ENCODE results near the gene ARL5C.

The ARL5C gene

DNA sequence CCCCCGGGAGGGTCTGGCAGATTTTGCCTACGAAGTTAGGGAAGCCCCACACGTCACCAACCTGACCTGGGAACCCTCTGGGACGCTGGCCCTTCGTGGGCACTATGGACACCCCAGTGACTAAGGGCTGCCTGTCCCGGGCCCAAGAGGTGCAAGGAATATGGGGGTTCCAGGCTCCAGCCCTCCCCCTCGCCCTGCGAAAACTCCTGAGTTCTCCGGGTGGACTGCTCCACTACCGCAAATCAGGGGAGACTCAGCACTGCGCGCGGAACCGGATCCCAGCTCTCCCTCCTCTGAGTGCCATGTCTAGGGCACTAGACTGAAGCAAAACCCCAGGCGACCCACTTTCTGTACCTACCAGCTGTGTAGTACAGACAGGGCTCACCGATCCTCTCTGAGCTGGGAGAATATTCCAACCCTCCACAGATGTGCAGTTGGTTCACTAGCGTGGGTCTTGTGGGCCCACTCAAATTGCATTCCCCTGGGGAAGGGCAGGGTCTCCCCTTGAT, at the start of gene ARL5C:
TSS of gene ARL5C (minus strand) at position 321 of the 509 bp plus-strand sequence. CDS start 401 bp downstream, outside the sequence.
- no peak for DNase-seq (ENCODE audit: low read depth, low spot score)
- H3K4me1 ChIP-seq (ENCODE audit: control insufficient read depth, insufficient read depth, low read length) = no peaks in the 10 kb centered on the region
- H3K27me3 ChIP-seq (ENCODE audit: control insufficient read depth, insufficient read depth, low read length) = peaks cover 17% of the 10 kb centered on the region
- WGBS (ENCODE audit: insufficient coverage, insufficient read length) = no CpG with 5 or more reads among the region's 17 CpGs
- no peaks in the 10 kb centered on the region for H3K9me3 ChIP-seq (ENCODE audit: control insufficient read depth, insufficient read depth, low read length)
- peak within 1 kb of the TSS; percentile 66 for H3K4me3 ChIP-seq (ENCODE audit: low read length)
- no peak within 1 kb of the TSS for H3K27ac ChIP-seq (ENCODE audit: low read length)
- H3K36me3 ChIP-seq (ENCODE audit: control insufficient read depth, insufficient read depth, low read length) = no peaks in the 10 kb centered on the region

DNA sequence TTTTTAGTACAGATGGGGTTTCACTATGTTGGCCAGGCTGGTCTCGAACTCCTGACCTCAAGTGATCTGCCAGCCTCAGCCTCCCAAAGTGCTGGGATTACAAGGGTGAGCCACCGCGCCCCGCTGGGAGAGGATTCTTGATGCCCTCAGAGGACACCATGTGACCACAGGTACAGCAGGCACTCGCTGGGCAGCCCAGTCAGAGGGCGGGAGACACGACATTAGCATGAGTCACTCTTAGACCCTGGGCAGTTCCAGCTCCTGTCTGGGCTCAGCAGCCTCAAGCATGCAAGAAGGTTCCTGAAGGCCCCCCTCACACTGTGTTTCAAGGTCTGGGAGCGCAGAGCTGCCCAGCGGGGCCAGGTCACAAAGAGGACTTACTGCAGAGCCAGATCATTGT, 47.9 kb upstream of the ARL5C start:
- Histone ChIP-seq H3K4me1 (ENCODE audit: control insufficient read depth, insufficient read depth, low read length) (peaks cover 3% of the 10 kb centered on the region), H3K9me3 (ENCODE audit: control insufficient read depth, insufficient read depth, low read length) (no peaks in the 10 kb centered on the region), H3K4me3 (ENCODE audit: low read length) (no peak overlapping the region), H3K27me3 (ENCODE audit: control insufficient read depth, insufficient read depth, low read length) (no peaks in the 10 kb centered on the region), H3K36me3 (ENCODE audit: control insufficient read depth, insufficient read depth, low read length) (no peaks in the 10 kb centered on the region; the same call in 1 of the 2 replicates), H3K27ac (ENCODE audit: low read length) (no peak overlapping the region)
- DNase-seq (ENCODE audit: low read depth, low spot score) = no peak
- WGBS (ENCODE audit: insufficient coverage, insufficient read length) = no CpG with 5 or more reads among the region's 9 CpGs

DNA sequence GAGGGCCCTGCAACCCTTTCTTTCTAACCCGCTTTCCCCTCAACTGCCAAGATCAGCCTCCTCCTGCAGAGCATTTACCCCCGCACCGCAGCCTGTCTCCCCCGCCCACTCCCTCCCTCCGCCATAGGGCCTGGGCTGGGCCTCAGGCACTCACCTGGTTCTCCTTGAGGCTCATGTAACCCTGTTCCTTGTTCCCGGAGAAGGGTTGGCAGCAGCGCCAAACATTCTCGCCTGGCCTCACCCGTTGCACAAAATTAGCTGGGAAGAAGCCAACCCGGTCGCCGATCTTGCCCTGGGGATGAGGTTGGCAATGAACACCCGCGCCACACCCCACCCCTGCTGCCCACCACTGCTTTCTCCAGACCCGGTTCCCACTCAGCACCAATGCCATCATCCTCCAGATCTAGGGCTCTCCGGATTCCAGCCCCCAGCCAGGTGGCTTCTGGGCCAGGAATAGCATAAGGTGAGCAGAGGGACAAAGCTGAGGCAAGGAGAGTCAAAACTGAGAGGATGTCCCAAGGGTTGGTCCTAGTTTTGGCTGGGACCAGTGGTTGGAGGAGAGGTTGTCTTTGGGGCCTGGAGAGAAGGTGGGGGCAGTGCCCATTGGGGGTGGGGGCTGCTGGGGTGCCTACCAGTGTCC, 47.0 kb upstream of the ARL5C start:
- H3K4me3 ChIP-seq (ENCODE audit: low read length) = no peak overlapping the region
- H3K27me3 ChIP-seq (ENCODE audit: control insufficient read depth, insufficient read depth, low read length) = no peaks in the 10 kb centered on the region
- no peak for DNase-seq (ENCODE audit: low read depth, low spot score)
- no peaks in the 10 kb centered on the region for H3K9me3 ChIP-seq (ENCODE audit: control insufficient read depth, insufficient read depth, low read length)
- no CpG with 5 or more reads among the region's 16 CpGs for WGBS (ENCODE audit: insufficient coverage, insufficient read length)
- H3K27ac ChIP-seq (ENCODE audit: low read length) = no peak overlapping the region
- no peaks in the 10 kb centered on the region; the same call in 1 of the 2 replicates for H3K36me3 ChIP-seq (ENCODE audit: control insufficient read depth, insufficient read depth, low read length)
- H3K4me1 ChIP-seq (ENCODE audit: control insufficient read depth, insufficient read depth, low read length) = peaks cover 7% of the 10 kb centered on the region

GRCh38 chr17:39212195-39212810, 46.3 kb upstream of the ARL5C start:
- Histone ChIP-seq H3K27me3 (ENCODE audit: control insufficient read depth, insufficient read depth, low read length) (no peaks in the 10 kb centered on the region), H3K4me3 (ENCODE audit: low read length) (no peak overlapping the region), H3K27ac (ENCODE audit: low read length) (no peak overlapping the region), H3K36me3 (ENCODE audit: control insufficient read depth, insufficient read depth, low read length) (no peaks in the 10 kb centered on the region; the same call in 1 of the 2 replicates), H3K4me1 (ENCODE audit: control insufficient read depth, insufficient read depth, low read length) (peaks cover 5% of the 10 kb centered on the region), H3K9me3 (ENCODE audit: control insufficient read depth, insufficient read depth, low read length) (no peaks in the 10 kb centered on the region)
- no peak for DNase-seq (ENCODE audit: low read depth, low spot score)
- no CpG with 5 or more reads among the region's 11 CpGs for WGBS (ENCODE audit: insufficient coverage, insufficient read length)

DNA sequence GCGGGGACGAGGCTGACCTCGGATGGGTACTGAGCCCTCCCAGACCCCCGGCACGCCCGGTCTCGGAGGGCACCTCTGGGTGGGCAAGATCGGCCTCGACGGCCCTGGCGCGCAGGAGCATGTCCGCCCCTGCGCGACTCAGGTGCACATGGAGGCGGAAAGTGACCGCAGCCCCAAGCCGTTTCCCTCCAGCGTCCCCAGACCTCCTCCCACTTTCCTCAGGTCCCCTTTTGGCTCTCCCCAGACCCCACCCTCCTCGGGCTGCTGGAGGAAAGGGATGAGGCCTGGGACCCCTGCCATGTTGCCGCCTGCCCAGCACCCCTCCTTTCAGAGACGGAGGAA, 44.1 kb upstream of the ARL5C start:
- no peak for DNase-seq (ENCODE audit: low read depth, low spot score)
- WGBS (ENCODE audit: insufficient coverage, insufficient read length) = no CpG with 5 or more reads among the region's 22 CpGs
- Histone ChIP-seq H3K4me3 (ENCODE audit: low read length) (peak overlapping the region; percentile 40; the same call in 1 of the 2 replicates), H3K27ac (ENCODE audit: low read length) (no peak overlapping the region), H3K9me3 (ENCODE audit: control insufficient read depth, insufficient read depth, low read length) (no peaks in the 10 kb centered on the region), H3K27me3 (ENCODE audit: control insufficient read depth, insufficient read depth, low read length) (no peaks in the 10 kb centered on the region), H3K4me1 (ENCODE audit: control insufficient read depth, insufficient read depth, low read length) (peaks cover 6% of the 10 kb centered on the region), H3K36me3 (ENCODE audit: control insufficient read depth, insufficient read depth, low read length) (peaks cover under 1% of the 10 kb centered on the region; the same call in 1 of the 2 replicates)

DNA sequence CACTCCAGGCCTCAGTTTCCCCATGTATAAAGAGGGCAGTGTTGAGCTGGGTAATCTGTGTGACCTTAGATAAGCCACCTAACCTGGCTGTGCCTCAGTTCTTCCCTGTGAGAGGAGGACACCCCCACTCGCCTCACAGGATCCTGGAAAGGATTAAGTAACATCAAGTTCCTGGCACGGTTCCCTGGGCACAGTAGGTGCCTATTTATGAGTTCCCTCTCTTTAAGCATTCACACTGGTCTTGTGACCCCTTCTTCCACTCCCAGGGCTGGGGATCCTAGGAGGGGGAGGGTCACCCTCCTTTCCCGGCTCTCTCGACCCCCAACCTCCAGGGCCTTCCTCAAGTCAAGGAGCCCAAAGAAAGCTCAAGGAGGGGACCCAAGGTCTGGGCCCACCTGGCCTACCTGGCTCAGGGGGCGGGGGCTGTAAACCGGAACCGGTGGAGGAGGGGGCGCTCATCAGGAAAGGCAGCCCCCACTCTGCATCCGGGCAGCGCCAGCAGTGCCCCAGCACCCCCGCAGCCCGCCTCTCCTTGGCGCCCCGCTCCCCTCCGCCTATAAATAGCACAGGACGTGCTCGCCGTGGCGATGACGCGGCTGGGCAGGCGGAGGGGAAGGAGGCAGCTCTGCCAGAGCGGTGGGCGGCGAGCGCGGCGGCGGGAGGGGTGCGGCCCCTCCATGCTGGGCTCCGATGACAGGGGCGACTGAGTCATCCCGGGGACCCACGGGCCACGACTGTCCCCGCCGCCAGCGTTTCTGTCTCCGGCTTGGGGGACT, 43.5 kb upstream of the ARL5C start:
- Histone ChIP-seq H3K36me3 (ENCODE audit: control insufficient read depth, insufficient read depth, low read length) (peaks cover 6% of the 10 kb centered on the region; the same call in 1 of the 2 replicates), H3K27me3 (ENCODE audit: control insufficient read depth, insufficient read depth, low read length) (no peaks in the 10 kb centered on the region), H3K9me3 (ENCODE audit: control insufficient read depth, insufficient read depth, low read length) (no peaks in the 10 kb centered on the region), H3K4me1 (ENCODE audit: control insufficient read depth, insufficient read depth, low read length) (peaks cover 6% of the 10 kb centered on the region), H3K27ac (ENCODE audit: low read length) (no peak overlapping the region), H3K4me3 (ENCODE audit: low read length) (peak overlapping the region; percentile 40; the same call in 1 of the 2 replicates)
- WGBS (ENCODE audit: insufficient coverage, insufficient read length) = no CpG with 5 or more reads among the region's 39 CpGs
- no peak for DNase-seq (ENCODE audit: low read depth, low spot score)

DNA sequence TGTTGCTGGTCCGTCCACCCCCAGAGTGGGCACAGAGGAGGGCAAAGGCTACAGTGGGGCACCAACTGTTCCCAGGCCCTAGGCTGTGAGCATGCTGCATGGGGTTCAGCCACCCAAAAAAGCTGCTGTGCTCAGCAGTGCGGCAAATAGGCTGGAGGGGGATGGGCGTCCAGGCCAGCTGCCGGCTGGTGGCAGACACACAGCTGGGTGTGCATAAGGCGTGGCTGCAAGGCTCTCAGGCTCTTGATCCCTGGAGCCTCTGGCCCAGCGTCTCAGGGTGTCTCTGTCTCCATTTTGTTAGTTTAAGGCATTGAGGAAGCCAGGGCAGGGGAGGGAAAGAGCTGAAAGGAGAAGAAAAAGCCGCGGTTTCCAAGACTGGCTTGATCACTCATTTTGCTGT, 42.9 kb upstream of the ARL5C start:
- Histone ChIP-seq H3K9me3 (ENCODE audit: control insufficient read depth, insufficient read depth, low read length) (no peaks in the 10 kb centered on the region), H3K27ac (ENCODE audit: low read length) (no peak overlapping the region), H3K4me1 (ENCODE audit: control insufficient read depth, insufficient read depth, low read length) (peaks cover 6% of the 10 kb centered on the region), H3K4me3 (ENCODE audit: low read length) (no peak overlapping the region), H3K27me3 (ENCODE audit: control insufficient read depth, insufficient read depth, low read length) (no peaks in the 10 kb centered on the region), H3K36me3 (ENCODE audit: control insufficient read depth, insufficient read depth, low read length) (peaks cover 12% of the 10 kb centered on the region)
- WGBS (ENCODE audit: insufficient coverage, insufficient read length) = no CpG with 5 or more reads among the region's 8 CpGs
- DNase-seq (ENCODE audit: low read depth, low spot score) = no peak

GRCh38 chr17:39208136-39208535, 42.2 kb upstream of the ARL5C start:
- DNase-seq (ENCODE audit: low read depth, low spot score) = no peak
- peaks cover 18% of the 10 kb centered on the region for H3K36me3 ChIP-seq (ENCODE audit: control insufficient read depth, insufficient read depth, low read length)
- H3K4me1 ChIP-seq (ENCODE audit: control insufficient read depth, insufficient read depth, low read length) = peaks cover 6% of the 10 kb centered on the region
- H3K9me3 ChIP-seq (ENCODE audit: control insufficient read depth, insufficient read depth, low read length) = no peaks in the 10 kb centered on the region
- H3K4me3 ChIP-seq (ENCODE audit: low read length) = no peak overlapping the region
- H3K27me3 ChIP-seq (ENCODE audit: control insufficient read depth, insufficient read depth, low read length) = no peaks in the 10 kb centered on the region
- no CpG with 5 or more reads among the region's 7 CpGs for WGBS (ENCODE audit: insufficient coverage, insufficient read length)
- no peak overlapping the region for H3K27ac ChIP-seq (ENCODE audit: low read length)

DNA sequence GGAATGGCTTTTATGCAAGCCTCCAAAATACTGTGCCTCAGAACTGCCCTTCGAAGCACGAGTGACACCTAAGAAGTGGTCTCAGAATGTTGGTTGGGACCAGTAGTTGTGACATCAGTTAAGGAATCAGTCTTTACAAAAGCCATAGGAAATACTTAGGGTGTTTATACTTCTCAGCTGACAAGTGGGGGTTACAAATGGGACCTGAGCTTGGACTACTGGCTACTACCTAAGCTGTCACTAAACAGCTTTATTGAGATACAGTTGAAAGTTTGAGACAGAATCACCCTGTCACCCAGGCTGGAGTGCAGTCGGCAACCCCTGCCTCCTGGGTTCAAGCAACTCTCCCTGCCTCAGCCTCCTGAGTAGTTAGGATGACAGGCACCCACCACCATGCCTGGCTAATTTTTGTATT, 39.2 kb upstream of the ARL5C start:
- DNase-seq (ENCODE audit: low read depth, low spot score) = no peak
- Histone ChIP-seq H3K36me3 (ENCODE audit: control insufficient read depth, insufficient read depth, low read length) (peaks cover 35% of the 10 kb centered on the region), H3K27ac (ENCODE audit: low read length) (no peak overlapping the region), H3K4me1 (ENCODE audit: control insufficient read depth, insufficient read depth, low read length) (peaks cover 5% of the 10 kb centered on the region), H3K9me3 (ENCODE audit: control insufficient read depth, insufficient read depth, low read length) (no peaks in the 10 kb centered on the region), H3K4me3 (ENCODE audit: low read length) (no peak overlapping the region), H3K27me3 (ENCODE audit: control insufficient read depth, insufficient read depth, low read length) (no peaks in the 10 kb centered on the region)
- WGBS (ENCODE audit: insufficient coverage, insufficient read length) = no CpG with 5 or more reads among the region's 3 CpGs

GRCh38 chr17:39204245-39204644, 38.3 kb upstream of the ARL5C start:
- Histone ChIP-seq H3K27ac (ENCODE audit: low read length) (no peak overlapping the region), H3K27me3 (ENCODE audit: control insufficient read depth, insufficient read depth, low read length) (no peaks in the 10 kb centered on the region), H3K36me3 (ENCODE audit: control insufficient read depth, insufficient read depth, low read length) (peaks cover 35% of the 10 kb centered on the region), H3K4me3 (ENCODE audit: low read length) (no peak overlapping the region), H3K9me3 (ENCODE audit: control insufficient read depth, insufficient read depth, low read length) (no peaks in the 10 kb centered on the region), H3K4me1 (ENCODE audit: control insufficient read depth, insufficient read depth, low read length) (peaks cover 5% of the 10 kb centered on the region)
- WGBS (ENCODE audit: insufficient coverage, insufficient read length) = no CpG with 5 or more reads among the region's 8 CpGs
- DNase-seq (ENCODE audit: low read depth, low spot score) = no peak
